ENCODE measurements around the gene PACRG. TPM values are rescaled to one million over a fixed set of nuclear protein-coding genes. Genes with fewer than 3 reads are reported as not detected.

Gene PACRG
- total RNA-seq, 1 donor = 1.4 TPM

GRCh38 chr6:163148451-163149278 is 420.9 kb downstream of the PACRG start:
- no peaks in the 10 kb centered on the region for H3K9me3 ChIP-seq (ENCODE audit: low read depth, low read length)
- no peak overlapping the region for H2AFZ ChIP-seq (ENCODE audit: low read length)
- H4K20me1 ChIP-seq (ENCODE audit: insufficient read depth, low read length) = no peaks in the 10 kb centered on the region
- H3K4me3 ChIP-seq (ENCODE audit: insufficient read depth, low read length) = no peak overlapping the region
- H3K27ac ChIP-seq (ENCODE audit: low read depth, low read length) = no peak overlapping the region
- TF ChIP-seq CTCF (IDR thresholded peaks at IDR 0.05; ENCODE audit: extremely low read depth, low read depth, low read length) = no peak
- H3K4me1 ChIP-seq (ENCODE audit: insufficient read depth, low read length) = no peaks in the 10 kb centered on the region
- H3K4me2 ChIP-seq (ENCODE audit: insufficient read depth, low read length) = no peak overlapping the region
- H3K79me2 ChIP-seq (ENCODE audit: insufficient read depth, low read length) = no peaks in the 10 kb centered on the region
- H3K36me3 ChIP-seq (ENCODE audit: insufficient read depth, low read length) = no peaks in the 10 kb centered on the region
- H3K27me3 ChIP-seq (ENCODE audit: insufficient read depth, low read length) = no peaks in the 10 kb centered on the region
- no peak for DNase-seq (ENCODE audit: insufficient read length, low spot score, missing footprints)

GRCh38 chr6:163149279-163149848 is 421.6 kb downstream of the PACRG start:
- H3K4me1 ChIP-seq (ENCODE audit: insufficient read depth, low read length) = no peaks in the 10 kb centered on the region
- H3K9me3 ChIP-seq (ENCODE audit: low read depth, low read length) = no peaks in the 10 kb centered on the region
- no peaks in the 10 kb centered on the region for H3K79me2 ChIP-seq (ENCODE audit: insufficient read depth, low read length)
- H4K20me1 ChIP-seq (ENCODE audit: insufficient read depth, low read length) = no peaks in the 10 kb centered on the region
- H3K27me3 ChIP-seq (ENCODE audit: insufficient read depth, low read length) = no peaks in the 10 kb centered on the region
- DNase-seq (ENCODE audit: insufficient read length, low spot score, missing footprints) = no peak
- TF ChIP-seq CTCF (IDR thresholded peaks at IDR 0.05; ENCODE audit: extremely low read depth, low read depth, low read length) = no peak
- H3K36me3 ChIP-seq (ENCODE audit: insufficient read depth, low read length) = no peaks in the 10 kb centered on the region
- no peak overlapping the region for H2AFZ ChIP-seq (ENCODE audit: low read length)
- H3K4me2 ChIP-seq (ENCODE audit: insufficient read depth, low read length) = no peak overlapping the region
- H3K4me3 ChIP-seq (ENCODE audit: insufficient read depth, low read length) = no peak overlapping the region
- H3K27ac ChIP-seq (ENCODE audit: low read depth, low read length) = no peak overlapping the region

- no peak for TF ChIP-seq CTCF (IDR thresholded peaks at IDR 0.05; ENCODE audit: extremely low read depth, low read depth, low read length)
- no peak overlapping the region for H3K4me2 ChIP-seq (ENCODE audit: insufficient read depth, low read length)
- no peak overlapping the region for H3K27ac ChIP-seq (ENCODE audit: low read depth, low read length)
- H3K36me3 ChIP-seq (ENCODE audit: insufficient read depth, low read length) = no peaks in the 10 kb centered on the region
- H3K4me3 ChIP-seq (ENCODE audit: insufficient read depth, low read length) = no peak overlapping the region
- no peaks in the 10 kb centered on the region for H3K27me3 ChIP-seq (ENCODE audit: insufficient read depth, low read length)
- H2AFZ ChIP-seq (ENCODE audit: low read length) = no peak overlapping the region
- H3K9me3 ChIP-seq (ENCODE audit: low read depth, low read length) = no peaks in the 10 kb centered on the region
- H3K79me2 ChIP-seq (ENCODE audit: insufficient read depth, low read length) = no peaks in the 10 kb centered on the region
- H4K20me1 ChIP-seq (ENCODE audit: insufficient read depth, low read length) = no peaks in the 10 kb centered on the region
- DNase-seq (ENCODE audit: insufficient read length, low spot score, missing footprints) = no peak
- no peaks in the 10 kb centered on the region for H3K4me1 ChIP-seq (ENCODE audit: insufficient read depth, low read length)
These were observed 423.4 kb downstream of the PACRG start for GRCh38 chr6:163151212-163151611.

- Histone ChIP-seq H3K27me3 (ENCODE audit: insufficient read depth, low read length) (no peaks in the 10 kb centered on the region), H2AFZ (ENCODE audit: low read length) (no peak overlapping the region), H3K4me3 (ENCODE audit: insufficient read depth, low read length) (no peak overlapping the region), H3K4me1 (ENCODE audit: insufficient read depth, low read length) (no peaks in the 10 kb centered on the region), H3K27ac (ENCODE audit: low read depth, low read length) (no peak overlapping the region), H3K79me2 (ENCODE audit: insufficient read depth, low read length) (no peaks in the 10 kb centered on the region), H4K20me1 (ENCODE audit: insufficient read depth, low read length) (no peaks in the 10 kb centered on the region), H3K9me3 (ENCODE audit: low read depth, low read length) (no peaks in the 10 kb centered on the region), H3K4me2 (ENCODE audit: insufficient read depth, low read length) (no peak overlapping the region), H3K36me3 (ENCODE audit: insufficient read depth, low read length) (no peaks in the 10 kb centered on the region)
- TF ChIP-seq CTCF (IDR thresholded peaks at IDR 0.05; ENCODE audit: extremely low read depth, low read depth, low read length) = no peak
- no peak for DNase-seq (ENCODE audit: insufficient read length, low spot score, missing footprints)
These were observed 424.9 kb downstream of the PACRG start for GRCh38 chr6:163152701-163153100.
